Astrocyte of the cerebellum (primary cell): ENCODE results near the gene ZNF423.

Experiments
- DNase-seq: peaks from one replicate; pipeline ENCODE4 v3.0.0-alpha.2; 2011; ENCODE audit warnings: low read depth
- H3K4me3 ChIP-seq: 2 replicates; pipeline ENCODE4 v1.5.1; 2011; ENCODE audit warnings: mild to moderate bottlenecking, low read depth, low read length, moderate library complexity
- in situ Hi-C: cut with HindIII; loops from 2 replicates; pipeline ENCODE4 v1.10.0; 2017; ENCODE audit warnings: low sequenced_read_pairs
- TF ChIP-seq, protein P1 (sequence below): IDR thresholded peaks from 2 replicates; pipeline ENCODE4 v1.5.1; 2012; ENCODE audit warnings: low read length, low read depth, moderate library complexity, mild to moderate bottlenecking; ENCODE audit errors: missing control alignments

The ZNF423 gene

DNA sequence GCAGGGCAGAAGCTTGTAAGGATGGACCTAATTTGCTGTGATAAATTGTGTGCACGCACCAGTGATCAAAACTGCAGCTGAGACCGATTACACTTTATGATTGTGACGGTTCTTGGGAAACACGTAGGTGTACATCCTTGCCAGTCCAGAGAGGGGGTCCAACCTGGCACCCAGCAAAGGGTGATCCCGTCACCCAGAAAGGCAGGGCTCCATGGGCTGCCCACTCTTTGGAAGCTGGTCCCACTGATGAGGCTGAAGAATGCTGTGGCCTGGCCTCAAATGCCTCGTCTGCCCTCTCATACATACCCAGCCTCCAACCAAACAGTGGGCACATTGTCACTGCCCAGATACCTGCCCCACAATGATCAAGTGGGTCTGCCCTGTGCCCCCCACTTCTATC is 350.4 kb downstream of the ZNF423 start:
- H3K4me3 ChIP-seq = no peak overlapping the region
- no peak for DNase-seq
- TF ChIP-seq, protein P1, sequence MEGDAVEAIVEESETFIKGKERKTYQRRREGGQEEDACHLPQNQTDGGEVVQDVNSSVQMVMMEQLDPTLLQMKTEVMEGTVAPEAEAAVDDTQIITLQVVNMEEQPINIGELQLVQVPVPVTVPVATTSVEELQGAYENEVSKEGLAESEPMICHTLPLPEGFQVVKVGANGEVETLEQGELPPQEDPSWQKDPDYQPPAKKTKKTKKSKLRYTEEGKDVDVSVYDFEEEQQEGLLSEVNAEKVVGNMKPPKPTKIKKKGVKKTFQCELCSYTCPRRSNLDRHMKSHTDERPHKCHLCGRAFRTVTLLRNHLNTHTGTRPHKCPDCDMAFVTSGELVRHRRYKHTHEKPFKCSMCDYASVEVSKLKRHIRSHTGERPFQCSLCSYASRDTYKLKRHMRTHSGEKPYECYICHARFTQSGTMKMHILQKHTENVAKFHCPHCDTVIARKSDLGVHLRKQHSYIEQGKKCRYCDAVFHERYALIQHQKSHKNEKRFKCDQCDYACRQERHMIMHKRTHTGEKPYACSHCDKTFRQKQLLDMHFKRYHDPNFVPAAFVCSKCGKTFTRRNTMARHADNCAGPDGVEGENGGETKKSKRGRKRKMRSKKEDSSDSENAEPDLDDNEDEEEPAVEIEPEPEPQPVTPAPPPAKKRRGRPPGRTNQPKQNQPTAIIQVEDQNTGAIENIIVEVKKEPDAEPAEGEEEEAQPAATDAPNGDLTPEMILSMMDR = no peak
- in situ Hi-C loops = no loop called here

DNA sequence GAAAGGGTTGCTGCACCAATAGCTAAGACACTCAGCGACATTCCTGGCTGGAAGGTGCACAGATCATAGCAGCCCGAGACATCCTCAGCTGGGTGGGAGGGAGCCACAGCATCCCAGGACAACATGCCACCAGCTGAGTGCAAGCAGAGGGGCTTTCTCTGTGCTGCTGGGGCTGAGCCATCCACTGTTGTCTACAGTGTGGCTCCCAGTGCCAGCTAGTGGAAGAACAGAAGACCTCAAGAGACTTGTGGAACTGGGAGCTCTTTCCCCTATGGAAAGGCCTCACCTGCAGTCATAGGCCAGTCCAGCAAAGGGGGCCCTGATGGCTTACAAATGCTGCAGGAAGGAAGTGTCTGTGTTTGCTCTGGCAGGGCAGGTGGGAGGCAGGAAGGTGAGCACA is 351.3 kb downstream of the ZNF423 start:
- H3K4me3 ChIP-seq = no peak overlapping the region
- no peak for DNase-seq
- in situ Hi-C loops = no loop called here
- TF ChIP-seq, protein P1 = no peak

DNA sequence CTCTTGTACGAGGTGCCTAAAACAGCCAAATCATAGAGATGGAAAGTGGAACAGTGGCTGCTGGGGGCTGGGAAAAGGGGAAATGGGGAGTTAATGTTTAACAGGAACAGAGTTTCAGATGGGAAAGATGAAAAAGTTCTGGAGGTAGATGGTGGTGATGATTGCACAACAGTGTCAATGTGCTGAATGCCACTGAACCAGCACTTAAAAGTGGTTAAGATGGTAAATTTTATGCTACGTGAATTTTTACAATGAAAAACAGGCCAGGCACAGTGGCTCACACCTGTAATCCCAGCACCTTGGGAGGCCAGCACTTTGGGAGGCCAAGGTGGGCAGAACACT is 351.9 kb downstream of the ZNF423 start:
- DNase-seq = no peak
- in situ Hi-C loops = no loop called here
- TF ChIP-seq, protein P1 = no peak
- no peak overlapping the region for H3K4me3 ChIP-seq

DNA sequence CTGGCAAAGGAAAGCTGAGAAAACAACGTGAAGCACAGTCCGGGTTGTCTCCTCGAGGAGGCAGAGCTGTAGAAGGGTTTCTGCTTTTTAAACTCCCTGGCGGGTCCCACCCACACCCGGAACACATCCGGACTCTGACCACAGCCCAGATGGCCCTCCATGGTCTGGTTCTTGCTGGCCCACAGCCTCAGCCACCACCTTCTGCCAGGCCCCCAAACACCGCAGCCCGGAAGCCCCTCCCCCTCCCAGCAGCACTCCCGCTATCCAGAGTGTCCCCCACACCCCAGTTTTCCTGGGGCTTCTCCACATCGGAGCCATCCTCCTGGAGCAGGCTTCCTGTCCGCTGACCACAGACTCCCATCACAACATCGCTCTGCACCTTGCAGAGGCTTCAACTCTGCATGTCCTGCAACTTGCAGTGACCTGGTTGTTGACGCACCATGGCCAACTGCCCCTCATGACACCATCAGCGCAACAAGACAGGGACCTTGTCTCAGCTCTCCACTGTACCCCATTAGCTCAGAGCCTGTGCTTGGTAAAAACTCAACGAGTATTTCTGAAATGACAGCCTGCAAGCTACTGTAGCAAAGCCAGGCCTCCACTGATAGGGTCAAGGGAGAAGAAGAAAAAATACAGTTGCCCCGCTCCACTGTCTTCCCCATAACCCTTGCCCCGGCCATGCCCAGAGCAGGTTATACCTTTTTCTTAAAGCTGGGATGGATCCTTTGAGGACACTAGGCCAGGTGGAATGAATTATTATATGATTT is 352.5 kb downstream of the ZNF423 start:
- H3K4me3 ChIP-seq = no peak overlapping the region
- TF ChIP-seq, protein P1 = no peak

DNA sequence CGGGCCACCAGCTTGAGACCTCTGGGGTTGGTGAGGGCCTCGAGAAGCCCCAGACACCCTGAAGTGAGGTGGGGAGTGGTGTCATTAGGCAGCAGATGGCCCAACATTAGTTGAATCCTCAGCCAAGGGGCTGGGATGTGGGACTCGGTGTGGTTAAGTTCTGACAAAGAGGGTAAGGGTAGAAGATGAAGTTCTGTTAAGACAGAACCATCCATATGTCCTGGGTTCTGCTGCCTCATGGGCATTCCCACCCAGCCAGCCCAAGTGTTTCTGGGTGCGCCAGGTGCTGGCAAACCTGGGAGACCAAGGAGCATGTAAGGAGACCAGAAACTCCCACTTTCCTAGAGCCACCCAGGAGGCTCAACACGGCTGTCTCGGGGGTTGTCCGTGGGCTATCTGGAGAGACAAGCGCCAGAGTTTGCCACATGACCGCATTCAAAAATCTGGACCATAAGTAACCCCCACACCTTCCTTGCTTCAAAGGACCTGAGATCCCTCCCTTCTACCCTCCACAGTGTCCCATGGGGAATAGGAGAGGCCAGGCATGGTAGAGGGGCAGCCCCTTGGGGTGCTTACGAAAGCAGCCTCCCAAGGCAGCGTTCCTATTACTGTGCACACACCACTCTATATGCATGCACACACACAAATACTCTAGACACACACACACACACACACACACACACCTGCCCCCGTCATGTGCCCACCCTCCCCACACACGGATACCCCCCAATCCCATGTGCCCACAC is 353.6 kb downstream of the ZNF423 start:
- TF ChIP-seq, protein P1 = no peak
- in situ Hi-C loops = no loop called here
- DNase-seq = no peak
- H3K4me3 ChIP-seq = no peak overlapping the region

More for the DNA sequence above, 352.5 kb downstream of the ZNF423 start:
- no peak for DNase-seq
- in situ Hi-C loops = no loop called here

DNA sequence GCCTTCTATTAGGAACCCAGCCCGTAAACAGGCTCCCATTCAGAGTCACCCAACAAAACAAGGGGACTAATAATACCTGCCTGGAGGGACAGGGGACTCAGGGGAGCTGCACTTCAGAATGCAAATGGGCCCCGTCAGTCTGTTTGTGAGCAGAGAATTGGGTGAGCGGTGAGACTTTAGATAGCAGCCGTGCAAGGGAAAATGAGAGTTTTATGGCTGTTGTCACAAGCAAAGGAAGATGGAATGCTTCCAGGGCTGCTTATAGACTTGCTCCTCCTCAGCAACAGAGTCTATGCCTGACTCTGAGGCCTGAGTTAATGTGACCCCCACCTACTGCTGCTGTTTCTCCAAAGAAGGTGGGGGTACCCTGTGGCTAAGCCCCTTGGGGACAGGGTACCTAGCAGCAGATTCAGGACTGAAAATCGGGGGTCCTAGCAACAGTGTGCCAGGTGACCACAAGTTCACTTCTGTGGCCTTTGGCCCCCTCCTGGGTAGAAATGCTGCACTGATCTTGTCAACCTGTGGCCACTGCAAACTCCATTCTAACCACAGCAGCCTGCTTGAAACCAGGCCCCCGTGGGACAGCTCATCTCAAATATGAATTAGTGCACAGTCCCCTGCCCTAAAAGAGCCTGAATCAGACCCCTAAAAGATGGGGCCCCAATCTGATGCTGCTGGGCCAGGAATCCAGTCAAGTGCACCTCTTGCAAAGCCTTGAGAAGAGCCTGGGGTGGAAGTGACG is 355.9 kb downstream of the ZNF423 start:
- in situ Hi-C loops = no loop called here
- no peak overlapping the region for H3K4me3 ChIP-seq
- DNase-seq = no peak
- TF ChIP-seq, protein P1 = no peak
